ENCODE measurements around the gene CYBC1. TPM values are rescaled to one million over a fixed set of nuclear protein-coding genes. Genes with fewer than 3 reads are reported as not detected.
"Not testable (repeated sequence)": the region's sequence is repeated elsewhere in the genome, so short reads cannot be mapped to it uniquely, and the experiment has no call there.

CYBC1 gene
- total RNA-seq, 1 experiment from 2014 or later = 71.4 TPM

- Histone ChIP-seq H3K27ac (no peak overlapping the region), H3K4me3 (no peak overlapping the region), H3K9me3 (replicated peaks) (0 out of 2 replicates have a peak, but pooled peaks cover 3% of the 10 kb centered on the region), H3K27me3 (replicated peaks) (no peaks in the 10 kb centered on the region), H3K4me1 (replicated peaks) (no peaks in the 10 kb centered on the region; the same call in 1 of the 2 replicates), H3K36me3 (peaks cover 34% of the 10 kb centered on the region)
- no peak for DNase-seq (ENCODE audit: low read depth in 1 of 2, low spot score in 2 of 2)
Observed at GRCh38 chr17:82424863-82425159, 25.7 kb downstream of the CYBC1 start.

DNA sequence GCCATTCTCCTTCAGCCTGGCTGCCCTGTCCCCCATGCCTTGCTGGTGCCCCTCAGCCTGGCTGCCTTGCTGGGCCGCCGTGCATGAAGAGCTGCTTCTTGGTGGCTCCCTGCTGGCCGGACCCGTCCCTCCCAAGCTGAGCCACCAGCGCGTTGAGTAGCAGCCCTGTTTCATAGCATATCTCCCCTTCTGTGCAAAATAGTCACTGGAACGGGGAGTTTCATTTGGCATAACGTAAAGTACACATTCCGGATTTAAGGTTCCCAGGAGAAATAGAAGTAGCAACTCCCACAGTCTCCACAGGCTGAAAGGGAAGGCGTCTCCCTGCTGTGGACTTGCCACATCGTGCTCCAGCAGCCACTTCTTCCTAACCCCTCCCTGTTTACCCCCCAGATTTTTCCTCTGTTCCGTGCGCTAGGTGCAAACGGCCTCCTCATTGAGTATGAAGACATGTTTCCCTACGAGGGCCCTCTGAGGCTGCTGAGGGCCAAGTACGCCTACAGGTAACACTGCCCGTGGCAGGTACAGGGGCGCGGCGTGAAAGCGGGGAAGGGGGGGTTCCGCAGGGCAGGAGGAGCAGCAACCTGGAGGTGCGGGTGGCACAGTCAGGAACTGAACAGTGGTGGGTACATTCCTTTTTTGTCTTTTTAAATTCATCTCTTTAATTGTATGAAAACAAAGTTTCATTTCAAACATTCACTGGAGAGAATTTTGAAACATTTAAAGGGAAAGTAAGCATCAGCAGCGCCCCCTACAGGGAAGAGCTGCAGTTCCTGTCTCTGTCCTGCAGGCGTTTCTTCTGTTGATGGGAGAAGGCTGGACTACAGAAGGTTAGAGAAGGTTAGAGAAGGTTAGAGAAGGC lies 26.3 kb downstream of the CYBC1 start:
- peak in 1 of 2 experiments; percentile 59 for DNase-seq (ENCODE audit: low read depth in 1 of 2, low spot score in 2 of 2)
- H3K27me3 ChIP-seq (replicated peaks) = no peaks in the 10 kb centered on the region
- no peak overlapping the region for H3K27ac ChIP-seq
- H3K36me3 ChIP-seq = peaks cover 34% of the 10 kb centered on the region
- H3K4me1 ChIP-seq (replicated peaks) = peaks cover 4% of the 10 kb centered on the region; the same call in 1 of the 2 replicates
- H3K4me3 ChIP-seq = no peak overlapping the region
- H3K9me3 ChIP-seq (replicated peaks) = 0 out of 2 replicates have a peak, but pooled peaks cover 3% of the 10 kb centered on the region

- H3K36me3 ChIP-seq = peaks cover 48% of the 10 kb centered on the region
- no peak overlapping the region for H3K27ac ChIP-seq
- H3K9me3 ChIP-seq (replicated peaks) = peaks cover 9% of the 10 kb centered on the region; the same call in 1 of the 2 replicates
- peak overlapping the region; percentile 100; the same call in 1 of the 2 replicates for H3K4me3 ChIP-seq
- DNase-seq (ENCODE audit: low read depth in 1 of 2, low spot score in 2 of 2) = no peak
- H3K4me1 ChIP-seq (replicated peaks) = peaks cover 17% of the 10 kb centered on the region
- H3K27me3 ChIP-seq (replicated peaks) = no peaks in the 10 kb centered on the region
Observed at GRCh38 chr17:82419540-82419939, 31.0 kb downstream of the CYBC1 start.

- H3K36me3 ChIP-seq = peaks cover 46% of the 10 kb centered on the region
- peak; percentile 83 to 98 for DNase-seq (ENCODE audit: low read depth in 1 of 2, low spot score in 2 of 2)
- peak within 1 kb of the TSS; percentile 63 for H3K27ac ChIP-seq
- peaks cover 22% of the 10 kb centered on the region for H3K4me1 ChIP-seq (replicated peaks)
- H3K27me3 ChIP-seq (replicated peaks) = no peaks in the 10 kb centered on the region
- H3K9me3 ChIP-seq (replicated peaks) = peaks cover 9% of the 10 kb centered on the region; the same call in 1 of the 2 replicates
- H3K4me3 ChIP-seq = peak within 1 kb of the TSS; percentile 100
Observed at GRCh38 chr17:82418001-82418986, 32.3 kb downstream of the CYBC1 start, which contains the start of the genes HEXD and OGFOD3. Gene HEXD (plus strand): TSS chr17:82418347. CDS start chr17:82419800, 1,453 bp downstream. Gene OGFOD3 (minus strand): TSS chr17:82418586. CDS start chr17:82418485, 101 bp downstream.

DNA sequence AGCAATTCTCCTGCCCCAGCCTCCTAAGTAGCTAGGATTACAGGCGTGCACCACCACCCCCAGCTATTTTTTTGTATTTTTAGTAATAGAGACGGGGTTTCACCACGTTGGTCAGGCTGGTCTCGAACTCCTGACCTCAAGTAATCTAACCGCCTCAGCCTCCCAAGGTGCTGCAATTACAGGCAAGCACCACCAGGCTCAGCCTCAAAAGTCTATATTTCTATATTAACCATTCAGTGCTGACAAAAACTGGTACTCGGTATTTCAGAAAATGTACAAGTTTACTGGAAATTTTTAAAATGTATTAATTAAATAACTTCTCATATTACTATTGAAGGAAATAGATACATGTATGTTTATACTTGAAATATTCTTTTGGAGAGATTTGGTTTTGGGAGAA lies 33.8 kb downstream of the CYBC1 start:
- Histone ChIP-seq H3K27me3 (replicated peaks) (no peaks in the 10 kb centered on the region), H3K4me3 (no peak overlapping the region), H3K9me3 (replicated peaks) (peaks cover 6% of the 10 kb centered on the region; the same call in 1 of the 2 replicates), H3K36me3 (peaks cover 35% of the 10 kb centered on the region), H3K27ac (no peak overlapping the region), H3K4me1 (replicated peaks) (peaks cover 36% of the 10 kb centered on the region)
- DNase-seq (ENCODE audit: low read depth in 1 of 2, low spot score in 2 of 2) = no peak

- no peak for DNase-seq (ENCODE audit: low read depth in 1 of 2, low spot score in 2 of 2)
- no peaks in the 10 kb centered on the region for H3K27me3 ChIP-seq (replicated peaks)
- H3K27ac ChIP-seq = no peak overlapping the region
- H3K4me1 ChIP-seq (replicated peaks) = peaks cover 41% of the 10 kb centered on the region
- H3K36me3 ChIP-seq = peaks cover 30% of the 10 kb centered on the region
- H3K4me3 ChIP-seq = no peak overlapping the region
- H3K9me3 ChIP-seq (replicated peaks) = peaks cover 6% of the 10 kb centered on the region; the same call in 1 of the 2 replicates
Observed at GRCh38 chr17:82416264-82416663, 34.3 kb downstream of the CYBC1 start.

GRCh38 chr17:82415786-82416185 lies 34.8 kb downstream of the CYBC1 start:
- H3K27me3 ChIP-seq (replicated peaks) = no peaks in the 10 kb centered on the region
- no peak for DNase-seq (ENCODE audit: low read depth in 1 of 2, low spot score in 2 of 2)
- peaks cover 6% of the 10 kb centered on the region; the same call in 1 of the 2 replicates for H3K9me3 ChIP-seq (replicated peaks)
- H3K4me3 ChIP-seq = no peak overlapping the region
- H3K36me3 ChIP-seq = peaks cover 25% of the 10 kb centered on the region
- H3K27ac ChIP-seq = no peak overlapping the region
- peaks cover 44% of the 10 kb centered on the region for H3K4me1 ChIP-seq (replicated peaks)

GRCh38 chr17:82415336-82415735 lies 35.2 kb downstream of the CYBC1 start:
- Histone ChIP-seq H3K27me3 (replicated peaks) (no peaks in the 10 kb centered on the region), H3K4me1 (replicated peaks) (peaks cover 45% of the 10 kb centered on the region), H3K9me3 (replicated peaks) (peaks cover 6% of the 10 kb centered on the region; the same call in 1 of the 2 replicates), H3K27ac (no peak overlapping the region), H3K36me3 (peaks cover 21% of the 10 kb centered on the region), H3K4me3 (no peak overlapping the region)
- no peak for DNase-seq (ENCODE audit: low read depth in 1 of 2, low spot score in 2 of 2)

- Histone ChIP-seq H3K9me3 (replicated peaks) (peaks cover 6% of the 10 kb centered on the region; the same call in 1 of the 2 replicates), H3K27me3 (replicated peaks) (no peaks in the 10 kb centered on the region), H3K36me3 (peaks cover 21% of the 10 kb centered on the region), H3K4me1 (replicated peaks) (peaks cover 51% of the 10 kb centered on the region), H3K4me3 (no peak overlapping the region), H3K27ac (no peak overlapping the region)
- DNase-seq (ENCODE audit: low read depth in 1 of 2, low spot score in 2 of 2) = peak; percentile 80 to 87
Observed at GRCh38 chr17:82414548-82415281, 35.8 kb downstream of the CYBC1 start.

DNA sequence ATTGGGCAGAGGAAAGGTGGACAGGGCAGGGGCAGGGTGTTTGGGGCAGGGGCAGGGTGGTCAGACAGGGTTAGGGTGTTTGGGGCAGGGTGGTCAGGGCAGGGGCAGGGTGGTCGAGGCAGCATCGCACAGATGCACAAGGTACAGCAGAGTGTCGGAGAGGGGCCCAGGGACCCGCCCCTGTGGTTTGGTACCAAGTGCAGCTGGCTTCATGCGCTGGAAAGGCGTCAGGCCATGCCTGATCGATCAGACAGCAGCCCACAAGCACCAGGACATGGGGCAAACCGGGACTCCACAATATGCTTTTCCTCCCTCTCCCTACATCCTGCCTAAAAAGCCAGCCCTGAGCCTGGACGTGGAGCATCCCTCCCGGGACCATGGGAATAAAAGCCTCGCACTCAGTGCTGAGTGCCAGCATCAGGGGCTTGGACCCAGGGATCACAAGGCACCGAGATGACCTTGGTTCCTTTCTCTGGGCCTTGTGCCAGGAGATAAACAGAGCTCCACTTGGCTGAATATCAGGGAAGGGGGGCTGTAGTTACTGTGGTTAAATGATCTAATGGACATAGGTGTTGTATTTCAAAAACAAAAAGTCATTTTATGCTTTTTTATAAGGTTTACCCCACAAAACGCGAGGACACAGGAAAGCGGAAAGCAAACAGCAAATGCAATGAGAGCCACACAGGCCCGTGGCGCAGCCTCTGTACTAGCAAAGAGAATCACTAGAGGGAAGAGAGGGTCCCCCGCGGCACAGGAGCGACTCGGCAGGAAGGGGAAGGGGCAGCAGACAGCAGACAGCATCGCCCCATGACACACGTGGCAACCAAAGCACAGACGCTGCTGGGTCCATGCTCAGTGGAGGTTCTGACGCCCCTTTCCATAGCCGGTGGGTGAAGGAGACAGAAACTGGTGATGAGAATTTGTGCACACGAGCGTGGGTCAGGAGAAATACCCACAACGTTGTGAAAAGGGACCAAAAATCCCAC lies 37.7 kb downstream of the CYBC1 start:
- peak in 1 of 2 experiments; percentile 46 for DNase-seq (ENCODE audit: low read depth in 1 of 2, low spot score in 2 of 2)
- no peaks in the 10 kb centered on the region for H3K27me3 ChIP-seq (replicated peaks)

DNA sequence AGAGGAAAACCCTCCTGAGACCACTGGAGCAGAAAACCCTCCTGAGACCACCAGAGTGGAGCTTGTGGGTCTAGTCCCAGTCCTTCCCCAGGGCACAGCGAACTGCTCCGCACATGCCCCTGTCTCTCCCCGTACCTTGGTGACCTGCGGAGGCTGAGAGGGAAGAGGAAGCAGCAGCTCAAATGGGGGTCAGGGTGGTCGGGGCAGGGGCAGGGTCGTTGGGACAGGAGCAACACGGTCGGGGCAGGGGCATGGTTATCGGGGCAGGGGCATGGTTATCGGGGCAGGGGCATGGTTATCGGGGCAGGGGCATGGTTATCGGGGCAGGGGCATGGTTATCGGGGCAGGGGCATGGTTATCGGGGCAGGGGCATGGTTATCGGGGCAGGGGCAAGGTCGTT lies 38.5 kb downstream of the CYBC1 start:
- peaks cover 65% of the 10 kb centered on the region for H3K4me1 ChIP-seq (replicated peaks)
- peaks cover 23% of the 10 kb centered on the region for H3K36me3 ChIP-seq
- H3K9me3 ChIP-seq (replicated peaks); H3K4me3 ChIP-seq; H3K27me3 ChIP-seq (replicated peaks); H3K27ac ChIP-seq; DNase-seq (ENCODE audit: low read depth in 1 of 2, low spot score in 2 of 2): not testable (repeated sequence)

More for the DNA sequence above, 37.7 kb downstream of the CYBC1 start:
- peaks cover 23% of the 10 kb centered on the region for H3K36me3 ChIP-seq
- peak overlapping the region; percentile 16; the same call in 1 of the 2 replicates for H3K27ac ChIP-seq
- H3K4me1 ChIP-seq (replicated peaks) = peaks cover 61% of the 10 kb centered on the region
- H3K4me3 ChIP-seq = no peak overlapping the region
- H3K9me3 ChIP-seq (replicated peaks) = no peaks in the 10 kb centered on the region

All from SJSA1 (cell line).